Measurements from ENCODE around the gene SND1.

SND1 gene

GRCh38 chr7:127711872-127712271, 59.9 kb downstream of the SND1 start:
- Mint-ChIP-seq H3K4me1 (ENCODE audit: low read depth) (peaks cover 11% of the 10 kb centered on the region), H3K27ac (no peak overlapping the region), H3K27me3 (ENCODE audit: low read depth) (no peaks in the 10 kb centered on the region), H3K4me3 (no peak overlapping the region), H3K9me3 (peaks cover 23% of the 10 kb centered on the region), H3K36me3 (ENCODE audit: low read depth) (peaks cover 81% of the 10 kb centered on the region)
- DNase-seq (ENCODE audit: low spot score), result no peak

GRCh38 chr7:127713006-127713405, 61.0 kb downstream of the SND1 start:
- H3K4me3 Mint-ChIP-seq, result no peak overlapping the region
- H3K9me3 Mint-ChIP-seq, result peaks cover 23% of the 10 kb centered on the region
- H3K27ac Mint-ChIP-seq, result no peak overlapping the region
- H3K4me1 Mint-ChIP-seq (ENCODE audit: low read depth), result peaks cover 14% of the 10 kb centered on the region
- no peaks in the 10 kb centered on the region for H3K27me3 Mint-ChIP-seq (ENCODE audit: low read depth)
- DNase-seq (ENCODE audit: low spot score), result no peak
- H3K36me3 Mint-ChIP-seq (ENCODE audit: low read depth), result peaks cover 77% of the 10 kb centered on the region

GRCh38 chr7:127713758-127714157, 61.8 kb downstream of the SND1 start:
- H3K27ac Mint-ChIP-seq, result no peak overlapping the region
- H3K9me3 Mint-ChIP-seq, result peaks cover 23% of the 10 kb centered on the region
- no peak overlapping the region for H3K4me3 Mint-ChIP-seq
- no peak for DNase-seq (ENCODE audit: low spot score)
- peaks cover 14% of the 10 kb centered on the region for H3K4me1 Mint-ChIP-seq (ENCODE audit: low read depth)
- H3K36me3 Mint-ChIP-seq (ENCODE audit: low read depth), result peaks cover 74% of the 10 kb centered on the region
- H3K27me3 Mint-ChIP-seq (ENCODE audit: low read depth), result no peaks in the 10 kb centered on the region

- Mint-ChIP-seq H3K36me3 (ENCODE audit: low read depth) (peaks cover 65% of the 10 kb centered on the region), H3K9me3 (peaks cover 19% of the 10 kb centered on the region), H3K4me1 (ENCODE audit: low read depth) (peaks cover 16% of the 10 kb centered on the region), H3K4me3 (no peak overlapping the region), H3K27me3 (ENCODE audit: low read depth) (no peaks in the 10 kb centered on the region), H3K27ac (no peak overlapping the region)
- DNase-seq (ENCODE audit: low spot score), result no peak
Measured at GRCh38 chr7:127715272-127715671, 63.3 kb downstream of the SND1 start.

- H3K27me3 Mint-ChIP-seq (ENCODE audit: low read depth), result no peaks in the 10 kb centered on the region
- peaks cover 16% of the 10 kb centered on the region for H3K4me1 Mint-ChIP-seq (ENCODE audit: low read depth)
- no peak for DNase-seq (ENCODE audit: low spot score)
- H3K27ac Mint-ChIP-seq, result no peak overlapping the region
- no peak overlapping the region for H3K4me3 Mint-ChIP-seq
- peaks cover 14% of the 10 kb centered on the region for H3K9me3 Mint-ChIP-seq
- peaks cover 60% of the 10 kb centered on the region for H3K36me3 Mint-ChIP-seq (ENCODE audit: low read depth)
Measured at GRCh38 chr7:127715901-127716300, 63.9 kb downstream of the SND1 start.

GRCh38 chr7:127717502-127718339, 65.7 kb downstream of the SND1 start:
- Mint-ChIP-seq H3K36me3 (ENCODE audit: low read depth) (peaks cover 58% of the 10 kb centered on the region), H3K4me1 (ENCODE audit: low read depth) (peaks cover 12% of the 10 kb centered on the region), H3K27ac (no peak overlapping the region), H3K9me3 (peaks cover under 1% of the 10 kb centered on the region), H3K4me3 (no peak overlapping the region), H3K27me3 (ENCODE audit: low read depth) (no peaks in the 10 kb centered on the region)
- DNase-seq (ENCODE audit: low spot score), result peak; percentile 7

GRCh38 chr7:127718340-127718679, 66.3 kb downstream of the SND1 start:
- no peaks in the 10 kb centered on the region for H3K27me3 Mint-ChIP-seq (ENCODE audit: low read depth)
- H3K4me1 Mint-ChIP-seq (ENCODE audit: low read depth), result peaks cover 11% of the 10 kb centered on the region
- no peak for DNase-seq (ENCODE audit: low spot score)
- peaks cover 56% of the 10 kb centered on the region for H3K36me3 Mint-ChIP-seq (ENCODE audit: low read depth)
- no peak overlapping the region for H3K4me3 Mint-ChIP-seq
- H3K9me3 Mint-ChIP-seq, result no peaks in the 10 kb centered on the region
- no peak overlapping the region for H3K27ac Mint-ChIP-seq

GRCh38 chr7:127726476-127726875, 74.5 kb downstream of the SND1 start:
- Mint-ChIP-seq H3K4me3 (no peak overlapping the region), H3K27me3 (ENCODE audit: low read depth) (no peaks in the 10 kb centered on the region), H3K27ac (no peak overlapping the region), H3K36me3 (ENCODE audit: low read depth) (peaks cover 36% of the 10 kb centered on the region), H3K9me3 (no peaks in the 10 kb centered on the region), H3K4me1 (ENCODE audit: low read depth) (no peaks in the 10 kb centered on the region)
- DNase-seq (ENCODE audit: low spot score), result no peak

- DNase-seq (ENCODE audit: low spot score), result no peak
- Mint-ChIP-seq H3K4me1 (ENCODE audit: low read depth) (peaks cover 2% of the 10 kb centered on the region), H3K27ac (no peak overlapping the region), H3K36me3 (ENCODE audit: low read depth) (peaks cover 36% of the 10 kb centered on the region), H3K27me3 (ENCODE audit: low read depth) (no peaks in the 10 kb centered on the region), H3K9me3 (no peaks in the 10 kb centered on the region), H3K4me3 (no peak overlapping the region)
Measured at GRCh38 chr7:127730658-127731276, 78.8 kb downstream of the SND1 start.

- Mint-ChIP-seq H3K9me3 (no peaks in the 10 kb centered on the region), H3K27me3 (ENCODE audit: low read depth) (no peaks in the 10 kb centered on the region), H3K36me3 (ENCODE audit: low read depth) (peaks cover 38% of the 10 kb centered on the region), H3K4me3 (no peak overlapping the region), H3K27ac (no peak overlapping the region), H3K4me1 (ENCODE audit: low read depth) (peaks cover 2% of the 10 kb centered on the region)
- DNase-seq (ENCODE audit: low spot score), result no peak
Measured at GRCh38 chr7:127731431-127732080, 79.6 kb downstream of the SND1 start.

- no peak for DNase-seq (ENCODE audit: low spot score)
- Mint-ChIP-seq H3K27me3 (ENCODE audit: low read depth) (no peaks in the 10 kb centered on the region), H3K36me3 (ENCODE audit: low read depth) (peaks cover 38% of the 10 kb centered on the region), H3K27ac (no peak overlapping the region), H3K9me3 (no peaks in the 10 kb centered on the region), H3K4me1 (ENCODE audit: low read depth) (peaks cover 2% of the 10 kb centered on the region), H3K4me3 (no peak overlapping the region)
Measured at GRCh38 chr7:127732306-127732705, 80.3 kb downstream of the SND1 start.

GRCh38 chr7:127733986-127734385, 82.0 kb downstream of the SND1 start:
- peaks cover 2% of the 10 kb centered on the region for H3K4me1 Mint-ChIP-seq (ENCODE audit: low read depth)
- no peak overlapping the region for H3K4me3 Mint-ChIP-seq
- H3K27ac Mint-ChIP-seq, result no peak overlapping the region
- H3K36me3 Mint-ChIP-seq (ENCODE audit: low read depth), result peaks cover 35% of the 10 kb centered on the region
- H3K9me3 Mint-ChIP-seq, result no peaks in the 10 kb centered on the region
- DNase-seq (ENCODE audit: low spot score), result no peak
- no peaks in the 10 kb centered on the region for H3K27me3 Mint-ChIP-seq (ENCODE audit: low read depth)

GRCh38 chr7:127736511-127736910, 84.5 kb downstream of the SND1 start:
- H3K4me3 Mint-ChIP-seq, result no peak overlapping the region

GRCh38 chr7:127738859-127739258, 86.9 kb downstream of the SND1 start:
- peaks cover 27% of the 10 kb centered on the region for H3K36me3 Mint-ChIP-seq (ENCODE audit: low read depth)
- H3K4me3 Mint-ChIP-seq, result no peak overlapping the region
- H3K4me1 Mint-ChIP-seq (ENCODE audit: low read depth), result peaks cover 12% of the 10 kb centered on the region
- H3K9me3 Mint-ChIP-seq, result no peaks in the 10 kb centered on the region
- H3K27ac Mint-ChIP-seq, result no peak overlapping the region
- DNase-seq (ENCODE audit: low spot score), result no peak
- H3K27me3 Mint-ChIP-seq (ENCODE audit: low read depth), result no peaks in the 10 kb centered on the region

More at GRCh38 chr7:127736511-127736910, 84.5 kb downstream of the SND1 start:
- Mint-ChIP-seq H3K4me1 (ENCODE audit: low read depth) (peaks cover 3% of the 10 kb centered on the region), H3K36me3 (ENCODE audit: low read depth) (peaks cover 29% of the 10 kb centered on the region), H3K27ac (no peak overlapping the region), H3K9me3 (no peaks in the 10 kb centered on the region), H3K27me3 (ENCODE audit: low read depth) (no peaks in the 10 kb centered on the region)
- no peak for DNase-seq (ENCODE audit: low spot score)
